ENCODE results near the gene GPC6.

GPC6 gene

DNA sequence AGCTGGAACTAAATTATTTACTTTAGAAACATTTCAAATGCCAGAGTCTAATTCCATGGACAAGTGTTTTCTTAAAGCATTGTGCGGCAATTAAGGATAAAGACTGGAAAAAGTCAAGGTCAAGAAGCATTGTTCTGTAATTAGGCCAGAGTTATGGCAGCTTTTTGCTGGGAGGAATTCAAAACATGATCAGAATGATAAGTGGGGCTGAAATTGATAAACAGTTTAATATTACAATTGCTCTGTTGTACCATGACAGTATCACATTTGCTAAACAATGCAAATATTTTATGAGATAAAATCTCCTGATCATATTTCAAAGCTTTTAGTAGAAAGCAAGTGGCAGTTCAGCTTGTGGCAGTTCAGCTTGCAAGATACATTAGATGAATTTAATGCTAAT, 513.7 kb downstream of the GPC6 start:
- no peaks in the 10 kb centered on the region for H3K9me3 ChIP-seq (ENCODE audit: severe bottlenecking)
- no peaks in the 10 kb centered on the region for H3K27me3 ChIP-seq (ENCODE audit: insufficient read depth, poor library complexity, severe bottlenecking)
- no peaks in the 10 kb centered on the region for H3K36me3 ChIP-seq (ENCODE audit: low read depth)
- no peak overlapping the region for H3K4me3 ChIP-seq (ENCODE audit: severe bottlenecking)
- DNase-seq (ENCODE audit: low spot score) (no peak), ATAC-seq (ENCODE audit: low read depth) (no peak)
- no peaks in the 10 kb centered on the region for H3K4me1 ChIP-seq (ENCODE audit: insufficient read depth, poor library complexity, severe bottlenecking)
- TF ChIP-seq CTCF (IDR thresholded peaks at IDR 0.05; ENCODE audit: poor library complexity, severe bottlenecking), result no peak
- no peak overlapping the region for H3K27ac ChIP-seq (ENCODE audit: poor library complexity, severe bottlenecking)

GRCh38 chr13:93744033-93744432, 517.4 kb downstream of the GPC6 start:
- no peak for ATAC-seq (ENCODE audit: low read depth)
- no peak overlapping the region for H3K4me3 ChIP-seq (ENCODE audit: severe bottlenecking)
- no peaks in the 10 kb centered on the region for H3K4me1 ChIP-seq (ENCODE audit: insufficient read depth, poor library complexity, severe bottlenecking)
- no peaks in the 10 kb centered on the region for H3K9me3 ChIP-seq (ENCODE audit: severe bottlenecking)
- no peak for TF ChIP-seq CTCF (IDR thresholded peaks at IDR 0.05; ENCODE audit: poor library complexity, severe bottlenecking)
- DNase-seq (ENCODE audit: low spot score), result no peak
- H3K36me3 ChIP-seq (ENCODE audit: low read depth), result no peaks in the 10 kb centered on the region
- no peaks in the 10 kb centered on the region for H3K27me3 ChIP-seq (ENCODE audit: insufficient read depth, poor library complexity, severe bottlenecking)
- H3K27ac ChIP-seq (ENCODE audit: poor library complexity, severe bottlenecking), result no peak overlapping the region

GRCh38 chr13:93744886-93745285, 518.3 kb downstream of the GPC6 start:
- DNase-seq (ENCODE audit: low spot score) (no peak), ATAC-seq (ENCODE audit: low read depth) (no peak)
- Histone ChIP-seq H3K4me3 (ENCODE audit: severe bottlenecking) (no peak overlapping the region), H3K27me3 (ENCODE audit: insufficient read depth, poor library complexity, severe bottlenecking) (no peaks in the 10 kb centered on the region), H3K9me3 (ENCODE audit: severe bottlenecking) (no peaks in the 10 kb centered on the region), H3K4me1 (ENCODE audit: insufficient read depth, poor library complexity, severe bottlenecking) (no peaks in the 10 kb centered on the region), H3K36me3 (ENCODE audit: low read depth) (no peaks in the 10 kb centered on the region), H3K27ac (ENCODE audit: poor library complexity, severe bottlenecking) (no peak overlapping the region)
- TF ChIP-seq CTCF (IDR thresholded peaks at IDR 0.05; ENCODE audit: poor library complexity, severe bottlenecking), result no peak

DNA sequence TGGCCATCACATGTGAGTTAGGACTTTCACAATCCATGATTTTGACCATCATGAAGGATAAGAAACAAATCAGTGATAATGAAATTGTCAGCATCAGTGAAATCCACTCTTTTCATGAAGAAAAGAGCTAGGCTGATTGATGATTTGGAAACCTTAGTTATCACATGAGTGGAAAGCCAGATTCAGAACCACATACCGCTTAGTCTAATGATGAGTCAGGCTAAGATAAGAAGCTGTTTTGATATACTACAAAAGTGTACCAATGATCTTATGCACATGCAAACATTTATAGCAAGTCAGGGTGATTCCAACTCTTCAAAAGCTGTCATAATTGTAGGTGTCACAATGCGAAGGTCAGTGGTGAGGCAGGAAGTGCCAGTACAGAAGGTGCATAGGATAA, 519.3 kb downstream of the GPC6 start:
- Histone ChIP-seq H3K36me3 (ENCODE audit: low read depth) (no peaks in the 10 kb centered on the region), H3K4me1 (ENCODE audit: insufficient read depth, poor library complexity, severe bottlenecking) (no peaks in the 10 kb centered on the region), H3K9me3 (ENCODE audit: severe bottlenecking) (no peaks in the 10 kb centered on the region), H3K27me3 (ENCODE audit: insufficient read depth, poor library complexity, severe bottlenecking) (no peaks in the 10 kb centered on the region), H3K27ac (ENCODE audit: poor library complexity, severe bottlenecking) (no peak overlapping the region), H3K4me3 (ENCODE audit: severe bottlenecking) (no peak overlapping the region)
- no peak for ATAC-seq (ENCODE audit: low read depth)
- no peak for TF ChIP-seq CTCF (IDR thresholded peaks at IDR 0.05; ENCODE audit: poor library complexity, severe bottlenecking)
- DNase-seq (ENCODE audit: low spot score), result no peak

- H3K36me3 ChIP-seq (ENCODE audit: low read depth), result no peaks in the 10 kb centered on the region
- no peak overlapping the region for H3K4me3 ChIP-seq (ENCODE audit: severe bottlenecking)
- H3K27ac ChIP-seq (ENCODE audit: poor library complexity, severe bottlenecking), result no peak overlapping the region
- ATAC-seq (ENCODE audit: low read depth) (no peak), DNase-seq (ENCODE audit: low spot score) (no peak)
- no peaks in the 10 kb centered on the region for H3K4me1 ChIP-seq (ENCODE audit: insufficient read depth, poor library complexity, severe bottlenecking)
- no peaks in the 10 kb centered on the region for H3K9me3 ChIP-seq (ENCODE audit: severe bottlenecking)
- H3K27me3 ChIP-seq (ENCODE audit: insufficient read depth, poor library complexity, severe bottlenecking), result no peaks in the 10 kb centered on the region
- TF ChIP-seq CTCF (IDR thresholded peaks at IDR 0.05; ENCODE audit: poor library complexity, severe bottlenecking), result no peak
Observed at GRCh38 chr13:93746589-93746988, 520.0 kb downstream of the GPC6 start.
